ENCODE results near the gene TNFAIP8.

GRCh38 chr5:119338326-119338946 is 17.4 kb upstream of the TNFAIP8 start:
- TF ChIP-seq CTCF (IDR thresholded peaks at IDR 0.05) (no peak), EZH2 (IDR thresholded peaks at IDR 0.05) (no peak), EZH2phosphoT487 (IDR thresholded peaks at IDR 0.05) (no peak)

Measured in neural progenitor cell (in vitro differentiated cells).